Suprapubic skin (tissue), 3 donors: ENCODE data around the gene RUNX1.

ENCODE experiments used
- CTCF ChIP-seq, 2 donors: fragments of 200-600 bp in 1 of 2; fragments of 450-650 bp in 1 of 2; sonication (generic) in 1 of 2; IDR thresholded peaks; one replicate each; pipeline ENCODE4 v1.5.1; 2016 to 2019; ENCODE audit warnings: antibody characterized with exemption in 2 of 2, mild to moderate bottlenecking in 1 of 2, moderate library complexity in 1 of 2
- EP300 ChIP-seq: sonication (generic); formaldehyde crosslinking; IDR thresholded peaks from one replicate; pipeline ENCODE4 v1.6.1; 2017; ENCODE audit warnings: antibody characterized with exemption
- POLR2A ChIP-seq, 2 donors: fragments of 450-650 bp; IDR thresholded peaks; one replicate each; pipeline ENCODE4 v1.6.1; 2017; ENCODE audit warnings: antibody characterized with exemption in 2 of 2, mild to moderate bottlenecking in 2 of 2, moderate library complexity in 2 of 2

- no peak for TF ChIP-seq CTCF (IDR thresholded peaks at IDR 0.05)
- TF ChIP-seq POLR2A (IDR thresholded peaks at IDR 0.05), result no peak
- TF ChIP-seq EP300, result no peak
Observed at GRCh38 chr21:34992180-34992579, 56.9 kb downstream of the RUNX1 start.
